IMR-90 (cell line): Measurements from ENCODE around the gene BCDIN3D.
"Not testable (repeated sequence)": the region's sequence is repeated elsewhere in the genome, so short reads cannot be mapped to it uniquely, and the experiment has no call there.

Source experiments
- CHD1 ChIP-seq: IDR thresholded peaks from 2 replicates; pipeline ENCODE4 v1.6.1; 2012; ENCODE audit warnings: low read depth, low read length, improper control_type of control experiment
- CTCF ChIP-seq: conservative IDR thresholded peaks from 2 replicates; pipeline ENCODE4 v1.5.1; 2012; ENCODE audit warnings: mild to moderate bottlenecking, low read depth, low read length, improper control_type of control experiment
- FOS ChIP-seq: fragments of 150-350 bp; IDR thresholded peaks from 2 replicates; pipeline ENCODE4 v1.6.1; 2016; ENCODE audit warnings: low read depth, low read length
- MAFK ChIP-seq: IDR thresholded peaks from 2 replicates; pipeline ENCODE4 v1.6.1; 2012; ENCODE audit warnings: low read depth, low read length, improper control_type of control experiment
- MXI1 ChIP-seq: IDR thresholded peaks from 2 replicates; pipeline ENCODE4 v1.6.1; 2012; ENCODE audit warnings: low read depth, mild to moderate bottlenecking, low read length, moderate library complexity, borderline replicate concordance
- POLR2A ChIP-seq: IDR thresholded peaks from 2 replicates; pipeline ENCODE4 v1.6.1; 2012; ENCODE audit warnings: mild to moderate bottlenecking, low read depth, low read length
- RAD21 ChIP-seq: IDR thresholded peaks from 2 replicates; pipeline ENCODE4 v1.6.1; 2012; ENCODE audit warnings: low read length, improper control_type of control experiment
- RCOR1 ChIP-seq: IDR thresholded peaks from 2 replicates; pipeline ENCODE4 v1.6.1; 2012; ENCODE audit warnings: mild to moderate bottlenecking, low read length, improper control_type of control experiment; ENCODE audit not compliant: insufficient replicate concordance
- RFX5 ChIP-seq: IDR thresholded peaks from 2 replicates; pipeline ENCODE4 v1.8.0; 2012; ENCODE audit warnings: low read depth, mild to moderate bottlenecking, low read length, moderate library complexity
- USF2 ChIP-seq: fragments of 150-350 bp; IDR thresholded peaks from 2 replicates; pipeline ENCODE4 v1.6.1; 2017; ENCODE audit warnings: mild to moderate bottlenecking, antibody characterized with exemption, low read length, low read depth

- TF ChIP-seq CTCF, USF2, RCOR1, POLR2A, RAD21, FOS, MAFK, CHD1, MXI1, RFX5: not testable (repeated sequence)
These were observed 13.0 kb upstream of the BCDIN3D start for GRCh38 chr12:49855890-49856289.
